K562 (cell line): ENCODE results near the gene RPL28. TPM values are rescaled to one million over a fixed set of nuclear protein-coding genes. Genes with fewer than 3 reads are reported as not detected.

Experiments used
- CREB1 ChIP-seq, 2 experiments: sonication (generic) in 1 of 2; formaldehyde crosslinking in 1 of 2; IDR thresholded peaks; 2 replicates each; pipeline versions ENCODE4 v1.6.1 to v1.8.0; 2012 to 2022; ENCODE audit warnings: inconsistent platforms in 1 of 2, mild to moderate bottlenecking in 1 of 2, missing genetic modification reagents in 1 of 2, moderate library complexity in 1 of 2
- ETS1 ChIP-seq: conservative IDR thresholded peaks from 2 replicates; pipeline ENCODE4 v1.6.1; 2011; ENCODE audit warnings: low read depth, mild to moderate bottlenecking, low read length; ENCODE audit not compliant: control insufficient read depth
- GABPA ChIP-seq: fragments of 200-800 bp; sonication (Bioruptor generic); conservative IDR thresholded peaks from 2 replicates; pipeline ENCODE4 v1.6.1; 2016; ENCODE audit warnings: low read depth, missing genetic modification characterization, missing compliant biosample characterization
- GABPB1 ChIP-seq: sonication (generic); formaldehyde crosslinking; IDR thresholded peaks from 2 replicates; pipeline ENCODE4 v1.8.0; 2022; ENCODE audit warnings: mild to moderate bottlenecking, missing genetic modification reagents
- KLF10 ChIP-seq: fragments of 250-450 bp; sonication (Bioruptor Pico); IDR thresholded peaks from 2 replicates; pipeline ENCODE4 v1.6.1; 2021; ENCODE audit warnings: matching md5 sums
- NONO ChIP-seq, 2 experiments: fragments of 200-400 bp in 1 of 2; fragments of 450-650 bp in 1 of 2; formaldehyde crosslinking in 1 of 2; IDR thresholded peaks; 2 replicates each; pipeline ENCODE4 v1.6.1; 2017; ENCODE audit warnings: low read depth in 2 of 2, mild to moderate bottlenecking in 2 of 2, moderate library complexity in 2 of 2, low read length in 1 of 2
- NUFIP1 ChIP-seq: fragments of 450-650 bp; IDR thresholded peaks from 2 replicates; pipeline ENCODE4 v1.6.1; 2018; ENCODE audit not compliant: partially characterized antibody
- RCOR1 ChIP-seq, 2 experiments: IDR thresholded peaks; 2 replicates each; pipeline ENCODE4 v1.6.1; 2012; ENCODE audit warnings: low read depth in 2 of 2, low read length in 2 of 2, borderline replicate concordance in 1 of 2, improper control_type of control experiment in 1 of 2
- TAF1 ChIP-seq: IDR thresholded peaks from 2 replicates; pipeline ENCODE4 v1.6.1; 2011; ENCODE audit warnings: mild to moderate bottlenecking, low read length, moderate library complexity; ENCODE audit not compliant: insufficient read depth, control insufficient read depth, severe bottlenecking; ENCODE audit errors: extremely low read depth
- TCF3 ChIP-seq: sonication (generic); formaldehyde crosslinking; IDR thresholded peaks from 2 replicates; pipeline ENCODE4 v1.4.0; 2020; ENCODE audit warnings: mild to moderate bottlenecking, missing genetic modification reagents
- ZNF175 ChIP-seq: fragments of 200-800 bp; sonication (Bioruptor generic); IDR thresholded peaks from 2 replicates; pipeline ENCODE4 v1.6.1; 2016; ENCODE audit warnings: low read depth, mild to moderate bottlenecking, missing genetic modification characterization, missing compliant biosample characterization
- ZNF445 ChIP-seq: fragments of 250-450 bp; sonication (Bioruptor Pico); IDR thresholded peaks from 2 replicates; pipeline ENCODE4 v1.4.0; 2020; ENCODE audit warnings: low read depth, mild to moderate bottlenecking, moderate library complexity
- ZNF561 ChIP-seq: fragments of 450-650 bp; formaldehyde crosslinking; conservative IDR thresholded peaks from 2 replicates; pipeline ENCODE4 v1.4.0; 2020; ENCODE audit warnings: mild to moderate bottlenecking, moderate library complexity
- ZNF77 ChIP-seq: fragments of 250-450 bp; sonication (Bioruptor Pico); IDR thresholded peaks from 2 replicates; pipeline ENCODE4 v1.5.0; 2020
- polyA plus RNA-seq, 8 experiments: library from polyadenylated mRNA; depleted of rRNA in 4 of 8; stranded (reverse) in 5 of 8; unstranded in 3 of 8; fragments of >200 nt; fragmentation: Nextera tagmentation in 2 of 8; fragmentation: Illumina TruSeq in 1 of 8; extraction: Ambion mirVana in 2 of 8; extraction: Trizol in 1 of 8; gene quantifications; 2 replicates each; pipeline versions ENCODE4 v1.2.1 to v1.2.3, GENCODE V29; 2011 to 2014; ENCODE audit warnings: inconsistent platforms in 1 of 8, missing spikeins in 1 of 8
- total RNA-seq, 7 experiments: library from RNA; depleted of rRNA in 6 of 7; stranded (reverse); fragments of >200 nt in 6 of 7; fragmentation: Illumina TruSeq in 2 of 7; extraction: Trizol in 2 of 7; gene quantifications; 2 replicates each; pipeline versions ENCODE4 v1.2.1 to v1.2.3, GENCODE V29; 2011 to 2021; ENCODE audit warnings: low replicate concordance in 1 of 7
- TF ChIP-seq, protein P1 (sequence below): sonication (generic); formaldehyde crosslinking; IDR thresholded peaks from 2 replicates; pipeline ENCODE4 v1.9.0; 2022; ENCODE audit warnings: mild to moderate bottlenecking, missing genetic modification reagents
- TF ChIP-seq, protein P2 (sequence below): fragments of 250-450 bp; sonication (Bioruptor Pico); IDR thresholded peaks from 2 replicates; pipeline ENCODE4 v1.8.0; 2022; ENCODE audit warnings: moderate library complexity, mild to moderate bottlenecking, inconsistent platforms
- TF ChIP-seq, protein P3 (sequence below): fragments of 250-450 bp; sonication (Bioruptor Pico); IDR thresholded peaks from 2 replicates; pipeline ENCODE4 v1.5.0; 2021
- TF ChIP-seq, protein P4 (sequence below): fragments of 250-450 bp; sonication (Bioruptor Pico); IDR thresholded peaks from 2 replicates; pipeline ENCODE4 v1.8.0; 2022; ENCODE audit warnings: inconsistent platforms

Gene RPL28
- total and polyA plus RNA-seq, 9 of the 15 experiments (the other 6 are each of a cell fraction or from before 2014, with no cell fraction given), result 124 to 3,106 (median 622) TPM

DNA sequence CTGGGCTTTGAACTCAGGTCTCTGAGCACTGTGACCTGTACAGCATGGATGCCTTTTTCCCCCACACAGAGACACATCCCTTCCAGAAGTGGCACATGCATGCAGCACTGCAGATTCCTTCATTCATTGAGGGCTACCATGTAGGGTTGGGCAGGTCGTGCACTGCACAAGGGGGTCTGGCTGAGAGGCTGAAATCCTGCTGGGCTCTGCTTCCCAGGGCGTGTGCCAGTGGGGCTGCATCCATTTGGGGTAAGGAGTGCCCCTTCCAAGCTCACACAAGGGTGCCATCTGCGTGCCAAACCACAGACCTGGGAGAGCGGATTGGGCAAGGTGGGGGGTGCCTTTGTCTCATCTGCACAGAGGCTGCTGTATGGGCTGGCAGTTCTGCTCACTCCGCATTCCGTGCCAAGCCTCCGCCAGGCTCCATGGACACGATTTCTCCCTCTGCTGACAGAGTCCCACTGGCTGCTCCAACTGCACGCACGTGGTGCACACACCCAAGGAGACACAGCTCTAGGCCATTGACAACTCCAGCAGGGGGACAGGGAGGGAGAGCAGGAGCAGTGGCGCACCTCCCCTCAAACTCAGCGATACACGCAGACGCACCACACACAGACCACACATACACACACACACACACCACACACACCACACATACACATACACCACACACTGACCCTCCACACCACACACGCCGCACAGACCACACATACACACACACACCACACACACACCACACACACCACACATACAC is 61.9 kb downstream of the RPL28 start (continued):
- TF ChIP-seq NUFIP1 (no peak), CREB1 (IDR thresholded peaks at IDR 0.05) (no peak), CREB1 (CRISPR knock-in tag; IDR thresholded peaks at IDR 0.05) (0 out of 2 replicates have a peak, but pooled peaks have one; percentile 36), ZNF77 (CRISPR knock-in tag) (no peak), RCOR1 (IDR thresholded peaks at IDR 0.05; ENCODE audit: borderline replicate concordance in 1 of 2, low read depth in 2 of 2, low read length in 2 of 2) (no peak), ZNF175 (no peak), ZNF445 (CRISPR knock-in tag) (no peak), KLF10 (CRISPR knock-in tag) (no peak), GABPB1 (peak; percentile 40; the same call in 1 of the 2 replicates), NONO (IDR thresholded peaks at IDR 0.05; ENCODE audit: low read depth in 2 of 2, low read length in 1 of 2) (no peak), ZNF561 (CRISPR knock-in tag) (no peak), GABPA (no peak), ETS1 (no peak), TCF3 (no peak), TAF1 (no peak)
- TF ChIP-seq, protein P1, sequence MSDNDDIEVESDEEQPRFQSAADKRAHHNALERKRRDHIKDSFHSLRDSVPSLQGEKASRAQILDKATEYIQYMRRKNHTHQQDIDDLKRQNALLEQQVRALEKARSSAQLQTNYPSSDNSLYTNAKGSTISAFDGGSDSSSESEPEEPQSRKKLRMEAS, result peak; percentile 94
- TF ChIP-seq, protein P2, sequence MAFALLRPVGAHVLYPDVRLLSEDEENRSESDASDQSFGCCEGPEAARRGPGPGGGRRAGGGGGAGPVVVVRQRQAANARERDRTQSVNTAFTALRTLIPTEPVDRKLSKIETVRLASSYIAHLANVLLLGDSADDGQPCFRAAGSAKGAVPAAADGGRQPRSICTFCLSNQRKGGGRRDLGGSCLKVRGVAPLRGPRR (CRISPR knock-in tag), result no peak
- TF ChIP-seq, protein P3, sequence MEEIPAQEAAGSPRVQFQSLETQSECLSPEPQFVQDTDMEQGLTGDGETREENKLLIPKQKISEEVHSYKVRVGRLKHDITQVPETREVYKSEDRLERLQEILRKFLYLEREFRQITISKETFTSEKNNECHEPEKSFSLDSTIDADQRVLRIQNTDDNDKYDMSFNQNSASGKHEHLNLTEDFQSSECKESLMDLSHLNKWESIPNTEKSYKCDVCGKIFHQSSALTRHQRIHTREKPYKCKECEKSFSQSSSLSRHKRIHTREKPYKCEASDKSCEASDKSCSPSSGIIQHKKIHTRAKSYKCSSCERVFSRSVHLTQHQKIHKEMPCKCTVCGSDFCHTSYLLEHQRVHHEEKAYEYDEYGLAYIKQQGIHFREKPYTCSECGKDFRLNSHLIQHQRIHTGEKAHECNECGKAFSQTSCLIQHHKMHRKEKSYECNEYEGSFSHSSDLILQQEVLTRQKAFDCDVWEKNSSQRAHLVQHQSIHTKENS (CRISPR knock-in tag), result no peak
- TF ChIP-seq, protein P4, sequence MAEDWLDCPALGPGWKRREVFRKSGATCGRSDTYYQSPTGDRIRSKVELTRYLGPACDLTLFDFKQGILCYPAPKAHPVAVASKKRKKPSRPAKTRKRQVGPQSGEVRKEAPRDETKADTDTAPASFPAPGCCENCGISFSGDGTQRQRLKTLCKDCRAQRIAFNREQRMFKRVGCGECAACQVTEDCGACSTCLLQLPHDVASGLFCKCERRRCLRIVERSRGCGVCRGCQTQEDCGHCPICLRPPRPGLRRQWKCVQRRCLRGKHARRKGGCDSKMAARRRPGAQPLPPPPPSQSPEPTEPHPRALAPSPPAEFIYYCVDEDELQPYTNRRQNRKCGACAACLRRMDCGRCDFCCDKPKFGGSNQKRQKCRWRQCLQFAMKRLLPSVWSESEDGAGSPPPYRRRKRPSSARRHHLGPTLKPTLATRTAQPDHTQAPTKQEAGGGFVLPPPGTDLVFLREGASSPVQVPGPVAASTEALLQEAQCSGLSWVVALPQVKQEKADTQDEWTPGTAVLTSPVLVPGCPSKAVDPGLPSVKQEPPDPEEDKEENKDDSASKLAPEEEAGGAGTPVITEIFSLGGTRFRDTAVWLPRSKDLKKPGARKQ (CRISPR knock-in tag), result no peak
